ENCODE data around the gene QARS1.

DNA sequence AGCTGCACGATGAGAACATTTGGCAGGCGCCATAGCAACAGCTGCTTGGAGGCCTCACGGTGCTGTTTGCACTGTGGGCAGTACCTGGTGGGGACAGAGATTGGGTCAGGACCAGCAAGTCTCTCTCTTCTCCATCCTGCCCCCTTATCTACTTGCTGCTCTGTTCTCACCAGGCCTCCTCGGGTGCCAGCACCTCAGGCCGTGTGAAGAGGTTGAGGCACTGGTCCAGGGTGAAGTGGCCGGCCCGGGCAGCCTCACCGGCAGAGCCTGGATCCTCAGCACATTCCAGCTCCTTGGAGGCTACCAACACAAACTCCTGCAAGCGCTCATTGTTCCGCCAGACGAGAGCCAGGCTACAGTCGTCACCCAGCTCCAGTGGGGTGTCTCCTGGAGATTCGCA, 6.2 kb upstream of the QARS1 start:
- TF ChIP-seq POLR2A (IDR thresholded peaks at IDR 0.05; ENCODE audit: low read depth, low read length): no peak
- TF ChIP-seq SUPT20H (IDR thresholded peaks at IDR 0.05; ENCODE audit: borderline replicate concordance, control insufficient read depth, low read depth, low read length): no peak
- no peak for TF ChIP-seq ZNF274 (IDR thresholded peaks at IDR 0.05; ENCODE audit: insufficient read depth, insufficient read length)
- TF ChIP-seq, protein P1, sequence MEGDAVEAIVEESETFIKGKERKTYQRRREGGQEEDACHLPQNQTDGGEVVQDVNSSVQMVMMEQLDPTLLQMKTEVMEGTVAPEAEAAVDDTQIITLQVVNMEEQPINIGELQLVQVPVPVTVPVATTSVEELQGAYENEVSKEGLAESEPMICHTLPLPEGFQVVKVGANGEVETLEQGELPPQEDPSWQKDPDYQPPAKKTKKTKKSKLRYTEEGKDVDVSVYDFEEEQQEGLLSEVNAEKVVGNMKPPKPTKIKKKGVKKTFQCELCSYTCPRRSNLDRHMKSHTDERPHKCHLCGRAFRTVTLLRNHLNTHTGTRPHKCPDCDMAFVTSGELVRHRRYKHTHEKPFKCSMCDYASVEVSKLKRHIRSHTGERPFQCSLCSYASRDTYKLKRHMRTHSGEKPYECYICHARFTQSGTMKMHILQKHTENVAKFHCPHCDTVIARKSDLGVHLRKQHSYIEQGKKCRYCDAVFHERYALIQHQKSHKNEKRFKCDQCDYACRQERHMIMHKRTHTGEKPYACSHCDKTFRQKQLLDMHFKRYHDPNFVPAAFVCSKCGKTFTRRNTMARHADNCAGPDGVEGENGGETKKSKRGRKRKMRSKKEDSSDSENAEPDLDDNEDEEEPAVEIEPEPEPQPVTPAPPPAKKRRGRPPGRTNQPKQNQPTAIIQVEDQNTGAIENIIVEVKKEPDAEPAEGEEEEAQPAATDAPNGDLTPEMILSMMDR (IDR thresholded peaks at IDR 0.05 in 2 of 3, conservative IDR thresholded peaks at IDR 0.05 in 1 of 3; ENCODE audit: control insufficient read depth in 2 of 3, extremely low read depth in 1 of 3, insufficient read depth in 1 of 3, low read depth in 3 of 3, low read length in 3 of 3): no peak
- TF ChIP-seq, protein P2, sequence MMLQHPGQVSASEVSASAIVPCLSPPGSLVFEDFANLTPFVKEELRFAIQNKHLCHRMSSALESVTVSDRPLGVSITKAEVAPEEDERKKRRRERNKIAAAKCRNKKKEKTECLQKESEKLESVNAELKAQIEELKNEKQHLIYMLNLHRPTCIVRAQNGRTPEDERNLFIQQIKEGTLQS (IDR thresholded peaks at IDR 0.05; ENCODE audit: borderline replicate concordance, extremely low read depth, low read depth, low read length): no peak
- no peak for TF ChIP-seq JUND (IDR thresholded peaks at IDR 0.05; ENCODE audit: low read depth, low read length)
- TF ChIP-seq, protein P3, sequence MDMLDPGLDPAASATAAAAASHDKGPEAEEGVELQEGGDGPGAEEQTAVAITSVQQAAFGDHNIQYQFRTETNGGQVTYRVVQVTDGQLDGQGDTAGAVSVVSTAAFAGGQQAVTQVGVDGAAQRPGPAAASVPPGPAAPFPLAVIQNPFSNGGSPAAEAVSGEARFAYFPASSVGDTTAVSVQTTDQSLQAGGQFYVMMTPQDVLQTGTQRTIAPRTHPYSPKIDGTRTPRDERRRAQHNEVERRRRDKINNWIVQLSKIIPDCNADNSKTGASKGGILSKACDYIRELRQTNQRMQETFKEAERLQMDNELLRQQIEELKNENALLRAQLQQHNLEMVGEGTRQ (IDR thresholded peaks at IDR 0.05; ENCODE audit: borderline replicate concordance, low read depth, low read length): no peak
- no peak for TF ChIP-seq BRCA1 (IDR thresholded peaks at IDR 0.05; ENCODE audit: low read depth, low read length)
- TF ChIP-seq EZH2 (IDR thresholded peaks at IDR 0.05; ENCODE audit: borderline replicate concordance, control insufficient read depth, low read depth, low read length): no peak
- no peak for TF ChIP-seq RCOR1 (conservative IDR thresholded peaks at IDR 0.05; ENCODE audit: low read depth, low read length)
- no peak for TF ChIP-seq STAT3 (IDR thresholded peaks at IDR 0.05; ENCODE audit: low read depth, low read length)
